ENCODE measurements around the gene SETD3. TPM values are rescaled to one million over a fixed set of nuclear protein-coding genes. Genes with fewer than 3 reads are reported as not detected.

Gene SETD3
- total and polyA plus RNA-seq, 4 donors = 41.0 to 66.0 (median 56.8) TPM

DNA sequence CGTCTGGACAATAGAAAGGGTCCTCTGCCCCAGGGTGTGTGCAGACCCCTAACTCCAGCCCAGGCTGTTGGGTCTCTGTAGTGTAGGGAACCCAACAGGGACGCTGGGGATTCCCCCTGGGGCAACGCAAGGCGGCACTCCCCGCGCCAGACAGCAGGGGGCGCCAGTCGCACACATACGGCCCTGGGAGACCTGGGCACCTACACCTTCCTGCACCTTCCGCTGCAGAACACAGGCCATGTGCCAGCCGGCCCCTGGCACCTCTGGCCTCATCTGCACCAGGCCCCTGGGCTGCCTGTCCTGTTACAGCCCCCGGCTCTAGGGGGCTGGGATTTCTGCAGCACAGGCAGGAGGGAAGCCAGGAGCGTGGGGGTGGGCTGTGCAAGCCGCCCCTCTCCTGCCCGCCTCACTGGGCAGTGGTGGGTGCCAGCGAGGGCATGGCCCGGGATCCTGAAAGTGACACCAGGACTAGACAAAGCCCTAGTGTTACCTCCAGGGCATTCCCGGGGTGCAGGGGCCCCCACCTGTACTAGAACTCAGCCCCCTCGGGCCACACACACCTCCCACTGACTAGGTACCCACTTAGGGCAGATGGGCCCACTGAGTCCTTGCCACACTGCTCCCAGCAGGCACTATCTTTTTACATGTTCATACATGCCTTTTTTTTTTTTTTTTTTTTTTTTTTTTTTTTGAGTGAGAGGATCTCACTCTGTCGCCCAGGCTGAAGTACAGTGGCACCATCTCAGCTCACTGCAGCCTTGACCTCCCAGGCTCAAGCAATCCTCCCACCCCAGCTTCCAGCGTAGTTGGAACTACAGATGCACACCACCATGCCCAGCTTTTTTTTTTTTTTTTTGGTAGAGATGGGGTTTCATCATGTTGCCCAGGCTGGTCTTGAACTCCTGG, 38.0 kb upstream of the SETD3 start:
- H3K4me3 ChIP-seq (ENCODE audit: low read length in 2 of 2) = no peak overlapping the region
- no peaks in the 10 kb centered on the region for H3K27me3 ChIP-seq (ENCODE audit: control insufficient read depth in 1 of 2, insufficient read depth in 2 of 2, low read length in 1 of 2)
- H3K4me1 ChIP-seq (ENCODE audit: control insufficient read depth in 1 of 2, insufficient read depth in 2 of 2, low read length in 2 of 2) = no peaks in the 10 kb centered on the region
- DNase-seq (peak; percentile 77 to 91), ATAC-seq (ENCODE audit: low FRiP score) (peak; percentile 71)
- H3K9me3 ChIP-seq (ENCODE audit: control insufficient read depth, low read length) = no peaks in the 10 kb centered on the region
- 22 to 32% methylated on average over 16 to 21 of the region's 21 CpGs for WGBS, 2 donors
- intact Hi-C loops (cut with DNase I) = loop anchor here in 1 of 2 donors (1.0 kb wide), 1 partner anchor 110 kb away; no protein-coding TSS in a partner anchor
- no peaks in the 10 kb centered on the region for H3K36me3 ChIP-seq (ENCODE audit: control insufficient read depth in 1 of 2, insufficient read depth in 2 of 2, low read length in 1 of 2)
- H3K27ac ChIP-seq (ENCODE audit: low read depth in 1 of 2, low read length in 2 of 2) = no peak overlapping the region

DNA sequence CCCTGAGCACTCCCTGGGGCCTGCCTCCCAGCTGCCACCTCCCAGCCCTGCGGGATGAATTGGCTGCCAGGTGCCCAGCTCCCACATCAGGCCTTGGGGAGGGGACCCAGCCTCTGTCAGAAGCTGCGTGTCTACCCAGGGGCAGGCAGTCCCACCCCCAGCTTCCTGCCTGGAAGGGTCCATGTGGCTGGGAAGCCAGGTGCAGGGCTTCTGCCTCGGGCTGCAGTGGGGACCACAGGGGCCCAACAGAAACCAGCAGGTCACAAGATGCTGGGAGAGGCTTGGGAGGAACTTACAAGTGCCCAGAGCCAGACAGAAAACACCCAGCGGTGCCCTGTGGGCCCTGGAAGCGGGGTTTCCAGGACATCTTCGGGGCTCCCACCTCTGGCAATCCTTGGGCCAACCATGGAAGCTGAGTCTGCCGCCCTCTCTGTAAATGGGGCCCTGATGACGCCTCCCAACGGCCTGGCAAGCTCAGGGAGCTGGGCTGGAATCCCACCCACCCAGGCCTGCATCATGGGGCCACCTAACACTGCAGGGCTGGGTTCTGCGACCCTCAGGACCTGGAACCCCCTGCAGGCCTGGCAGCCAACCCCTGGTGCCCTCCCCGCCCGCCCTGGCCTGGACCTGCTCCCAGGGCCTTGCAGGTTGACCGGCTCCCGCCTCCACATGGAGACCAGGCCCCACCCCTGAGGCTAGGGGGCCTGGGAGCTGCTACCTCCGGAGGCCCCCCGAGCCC, 37.2 kb upstream of the SETD3 start:
- intact Hi-C loops (cut with DNase I) = loop anchor here in 1 of 2 donors (1.0 kb wide), 1 partner anchor 110 kb away; no protein-coding TSS in a partner anchor
- no peaks in the 10 kb centered on the region for H3K27me3 ChIP-seq (ENCODE audit: control insufficient read depth in 1 of 2, insufficient read depth in 2 of 2, low read length in 1 of 2)
- no peak overlapping the region for H3K4me3 ChIP-seq (ENCODE audit: low read length in 2 of 2)
- no peak overlapping the region for H3K27ac ChIP-seq (ENCODE audit: low read depth in 1 of 2, low read length in 2 of 2)
- WGBS, 2 donors = 62 to 66% methylated on average over 16 of the region's 16 CpGs
- ATAC-seq (ENCODE audit: low FRiP score) = no peak
- peak; percentile 34 to 63 for DNase-seq
- H3K4me1 ChIP-seq (ENCODE audit: control insufficient read depth in 1 of 2, insufficient read depth in 2 of 2, low read length in 2 of 2) = no peaks in the 10 kb centered on the region
- H3K36me3 ChIP-seq (ENCODE audit: control insufficient read depth in 1 of 2, insufficient read depth in 2 of 2, low read length in 1 of 2) = no peaks in the 10 kb centered on the region
- H3K9me3 ChIP-seq (ENCODE audit: control insufficient read depth, low read length) = no peaks in the 10 kb centered on the region

DNA sequence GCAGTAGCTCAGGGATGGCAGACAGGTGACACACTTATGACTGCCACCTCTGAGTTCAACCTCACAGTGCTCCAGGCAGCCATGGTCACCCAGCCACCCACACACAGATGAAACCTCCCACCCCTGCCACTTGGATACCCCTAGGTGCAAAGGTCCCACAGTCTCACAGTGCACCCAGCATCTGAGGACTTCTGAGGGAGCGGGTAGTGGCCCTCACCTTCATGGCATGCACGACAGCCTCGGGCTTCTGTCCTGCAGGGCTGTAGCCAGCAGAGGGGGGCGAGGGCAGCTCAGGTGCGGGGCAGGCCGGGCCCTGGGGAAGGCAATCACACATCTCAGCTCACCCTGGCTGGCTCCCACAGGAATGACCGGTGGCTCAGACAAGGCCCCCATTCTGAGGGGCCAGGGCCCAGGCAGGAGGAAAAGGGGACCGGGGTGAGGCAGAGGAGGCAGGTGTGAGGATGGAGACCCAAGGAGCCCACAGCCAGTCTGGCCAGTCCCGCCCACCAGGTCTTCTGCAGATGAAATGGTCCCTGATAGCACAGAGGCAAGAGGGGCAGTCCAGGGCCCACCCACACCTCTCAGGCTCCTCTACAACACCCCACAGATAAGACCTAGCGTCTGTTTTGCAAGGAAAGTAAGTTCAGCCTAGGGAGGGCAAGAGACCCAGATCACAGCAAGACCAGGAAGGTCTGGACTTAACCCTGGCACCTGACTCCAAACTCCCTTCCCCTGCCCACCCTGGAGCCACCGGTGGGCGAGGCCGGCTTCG, 36.4 kb upstream of the SETD3 start:
- no peaks in the 10 kb centered on the region for H3K36me3 ChIP-seq (ENCODE audit: control insufficient read depth in 1 of 2, insufficient read depth in 2 of 2, low read length in 1 of 2)

DNA sequence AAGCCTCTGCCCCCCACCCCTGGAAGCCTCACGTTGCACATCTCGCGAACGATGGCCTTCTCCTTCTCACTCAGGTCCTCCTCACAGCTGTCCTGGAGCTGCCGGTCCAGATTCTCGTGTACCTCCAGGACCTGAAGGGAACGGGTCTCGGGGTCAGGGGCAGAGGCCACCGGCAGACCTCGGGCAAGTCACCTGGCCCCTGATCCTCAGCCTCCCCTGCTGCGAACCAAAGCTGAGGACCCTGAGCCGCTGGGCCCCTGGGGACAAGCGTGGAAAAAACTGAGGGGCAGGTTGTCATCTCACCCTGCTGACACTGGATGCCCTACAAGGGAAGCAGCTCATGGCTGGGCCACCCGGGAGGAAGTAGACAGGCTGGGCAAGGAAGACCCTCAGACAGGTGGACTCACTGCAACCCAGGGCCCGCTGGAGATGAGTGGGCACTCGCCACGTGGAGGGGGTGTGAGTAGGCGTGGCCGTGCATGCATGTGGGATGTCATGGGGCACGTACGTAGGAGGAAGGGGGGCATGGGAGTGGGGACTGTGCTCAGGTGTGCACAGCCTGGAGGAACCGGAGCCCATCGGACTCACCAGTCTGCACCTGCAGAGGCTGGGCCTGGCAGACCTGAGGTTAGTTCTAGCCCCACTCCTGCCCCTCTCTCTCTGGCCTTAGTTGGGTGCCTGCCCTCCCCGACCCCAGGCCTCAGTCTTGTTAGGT, 35.7 kb upstream of the SETD3 start:
- Histone ChIP-seq H3K27me3 (ENCODE audit: control insufficient read depth in 1 of 2, insufficient read depth in 2 of 2, low read length in 1 of 2) (no peaks in the 10 kb centered on the region), H3K27ac (ENCODE audit: low read depth in 1 of 2, low read length in 2 of 2) (no peak overlapping the region), H3K4me3 (ENCODE audit: low read length in 2 of 2) (no peak overlapping the region), H3K4me1 (ENCODE audit: control insufficient read depth in 1 of 2, insufficient read depth in 2 of 2, low read length in 2 of 2) (no peaks in the 10 kb centered on the region), H3K36me3 (ENCODE audit: control insufficient read depth in 1 of 2, insufficient read depth in 2 of 2, low read length in 1 of 2) (no peaks in the 10 kb centered on the region), H3K9me3 (ENCODE audit: control insufficient read depth, low read length) (no peaks in the 10 kb centered on the region)
- ATAC-seq (ENCODE audit: low FRiP score) (no peak), DNase-seq (peak; percentile 48 to 72)
- intact Hi-C loops (cut with DNase I) = no loop called here
- 79 to 80% methylated on average over 23 to 24 of the region's 24 CpGs for WGBS, 2 donors

More for the DNA sequence above, 36.4 kb upstream of the SETD3 start:
- ATAC-seq (ENCODE audit: low FRiP score) = no peak
- Histone ChIP-seq H3K27ac (ENCODE audit: low read depth in 1 of 2, low read length in 2 of 2) (no peak overlapping the region), H3K4me3 (ENCODE audit: low read length in 2 of 2) (no peak overlapping the region), H3K27me3 (ENCODE audit: control insufficient read depth in 1 of 2, insufficient read depth in 2 of 2, low read length in 1 of 2) (no peaks in the 10 kb centered on the region), H3K4me1 (ENCODE audit: control insufficient read depth in 1 of 2, insufficient read depth in 2 of 2, low read length in 2 of 2) (no peaks in the 10 kb centered on the region), H3K9me3 (ENCODE audit: control insufficient read depth, low read length) (no peaks in the 10 kb centered on the region)
- intact Hi-C loops (cut with DNase I) = no loop called here
- 75 to 83% methylated on average over 14 of the region's 14 CpGs for WGBS, 2 donors
- peak; percentile 35 to 72 for DNase-seq

DNA sequence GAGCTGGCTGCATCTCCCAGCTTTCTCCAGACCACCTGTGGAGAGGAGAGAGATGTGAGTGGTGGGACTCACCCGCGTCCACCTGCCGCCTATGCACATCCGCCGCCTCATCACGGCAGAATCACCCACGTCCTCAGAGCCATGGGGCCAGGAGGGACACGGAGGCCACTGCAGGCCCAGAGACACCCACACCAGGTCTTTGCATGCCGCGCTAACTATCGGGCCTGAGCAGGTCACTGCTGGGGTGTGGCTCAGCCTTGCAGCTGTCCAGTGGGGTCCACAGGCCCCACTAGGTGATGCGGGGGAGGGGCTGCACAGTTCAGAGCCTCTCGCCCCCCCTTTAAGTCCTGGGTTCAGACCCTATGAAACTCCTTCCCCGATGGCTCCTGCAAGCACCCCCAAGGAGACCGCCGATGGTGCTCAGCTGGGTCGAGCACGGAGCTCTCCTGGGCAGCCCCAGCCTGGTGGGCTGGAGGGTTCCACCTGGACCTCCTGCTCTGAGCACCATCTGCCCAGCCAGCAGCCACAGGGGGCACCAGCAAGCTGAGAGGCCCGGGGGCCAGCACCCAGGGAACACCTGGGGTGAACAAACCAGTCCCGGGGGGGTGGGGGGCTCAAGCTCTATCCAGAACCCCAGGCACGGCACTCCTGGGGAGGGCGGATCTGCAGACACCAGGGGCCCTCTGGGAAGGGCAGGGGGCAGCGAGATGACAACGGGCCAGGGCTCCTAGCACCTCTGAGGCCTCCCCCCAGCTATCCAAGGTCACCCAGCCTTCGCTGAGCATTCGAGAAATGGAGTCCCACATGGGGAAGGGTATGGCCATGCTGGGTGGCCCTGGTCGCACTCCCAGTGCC, 34.9 kb upstream of the SETD3 start:
- Histone ChIP-seq H3K27me3 (ENCODE audit: control insufficient read depth in 1 of 2, insufficient read depth in 2 of 2, low read length in 1 of 2) (no peaks in the 10 kb centered on the region), H3K27ac (ENCODE audit: low read depth in 1 of 2, low read length in 2 of 2) (no peak overlapping the region), H3K9me3 (ENCODE audit: control insufficient read depth, low read length) (no peaks in the 10 kb centered on the region), H3K36me3 (ENCODE audit: control insufficient read depth in 1 of 2, insufficient read depth in 2 of 2, low read length in 1 of 2) (no peaks in the 10 kb centered on the region), H3K4me1 (ENCODE audit: control insufficient read depth in 1 of 2, insufficient read depth in 2 of 2, low read length in 2 of 2) (no peaks in the 10 kb centered on the region), H3K4me3 (ENCODE audit: low read length in 2 of 2) (no peak overlapping the region)
- WGBS, 2 donors = 89% methylated on average over 27 of the region's 27 CpGs
- ATAC-seq (ENCODE audit: low FRiP score) = no peak
- peak; percentile 34 to 56 for DNase-seq
- intact Hi-C loops (cut with DNase I) = no loop called here

DNA sequence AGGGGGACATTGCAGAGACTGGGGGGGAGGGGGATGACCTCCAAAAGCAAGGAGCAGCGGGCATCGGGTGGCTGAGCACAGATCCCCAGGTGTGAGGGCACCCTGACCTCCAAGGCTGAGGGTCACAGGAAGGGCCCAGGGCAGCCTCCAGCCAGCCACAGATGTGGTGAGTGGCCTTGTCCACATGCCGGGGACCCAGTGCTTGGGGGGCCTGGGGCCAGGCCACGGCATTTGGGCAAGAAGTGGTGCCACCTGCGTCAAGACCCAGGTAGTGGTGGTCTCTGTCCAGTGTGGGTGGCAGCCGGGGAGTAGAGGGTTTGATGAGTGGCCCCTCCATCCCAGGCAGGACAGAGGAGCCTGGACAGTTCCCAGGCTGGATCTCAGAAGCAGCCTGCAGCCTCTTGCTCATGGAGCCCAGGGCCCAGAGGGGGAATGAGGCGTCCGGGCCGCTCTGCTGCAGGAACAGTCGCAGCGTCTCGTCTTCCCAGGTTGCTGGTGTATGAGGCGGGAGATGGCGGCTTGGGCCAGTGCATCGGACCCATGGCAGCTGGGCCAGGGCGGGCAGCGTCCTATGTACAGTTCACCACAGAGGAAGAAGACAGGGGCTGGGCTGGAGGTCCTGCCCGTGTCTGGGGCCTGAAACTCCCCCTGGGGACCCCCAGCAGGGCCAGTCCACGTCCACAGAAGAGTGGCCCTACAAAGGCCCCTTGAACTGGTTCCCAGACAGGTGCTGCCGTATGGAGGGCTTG, 34.1 kb upstream of the SETD3 start:
- ATAC-seq (ENCODE audit: low FRiP score) = no peak
- Histone ChIP-seq H3K36me3 (ENCODE audit: control insufficient read depth in 1 of 2, insufficient read depth in 2 of 2, low read length in 1 of 2) (no peaks in the 10 kb centered on the region), H3K27ac (ENCODE audit: low read depth in 1 of 2, low read length in 2 of 2) (no peak overlapping the region), H3K4me1 (ENCODE audit: control insufficient read depth in 1 of 2, insufficient read depth in 2 of 2, low read length in 2 of 2) (no peaks in the 10 kb centered on the region), H3K9me3 (ENCODE audit: control insufficient read depth, low read length) (no peaks in the 10 kb centered on the region), H3K27me3 (ENCODE audit: control insufficient read depth in 1 of 2, insufficient read depth in 2 of 2, low read length in 1 of 2) (no peaks in the 10 kb centered on the region), H3K4me3 (ENCODE audit: low read length in 2 of 2) (no peak overlapping the region)
- peak; percentile 44 to 75 for DNase-seq
- intact Hi-C loops (cut with DNase I) = no loop called here
- 87 to 90% methylated on average over 19 to 20 of the region's 20 CpGs for whole genome bisulfite sequencing, 2 donors

DNA sequence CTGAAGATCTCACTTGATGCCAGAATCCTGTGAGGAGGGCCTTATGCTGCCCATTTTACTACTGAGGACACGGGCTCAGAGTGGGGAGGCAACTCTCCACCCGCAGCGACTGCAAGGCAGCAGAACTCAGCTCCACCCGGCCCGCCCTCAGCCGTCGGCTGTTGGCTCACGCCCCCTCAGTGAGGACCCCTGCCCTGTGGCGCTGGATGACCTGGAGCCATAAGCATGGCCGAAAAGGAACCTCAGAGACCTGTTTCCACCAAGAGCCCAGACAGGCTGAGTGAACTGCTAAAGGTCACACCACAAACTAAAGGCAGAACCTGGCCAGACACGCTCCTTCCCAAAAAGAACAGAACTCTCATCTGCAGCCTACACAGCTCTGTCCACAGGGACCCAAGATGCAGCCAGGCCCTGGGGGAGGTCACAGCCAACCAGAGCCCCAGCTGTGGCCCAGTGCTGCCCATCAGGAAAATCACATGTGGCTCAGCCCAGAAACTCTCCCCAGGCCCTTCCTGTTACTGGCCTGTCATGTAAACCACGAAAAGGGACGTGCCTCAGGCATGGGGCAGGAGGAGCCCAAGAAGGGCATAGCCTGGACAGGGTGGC, 33.4 kb upstream of the SETD3 start:
- Histone ChIP-seq H3K4me1 (ENCODE audit: control insufficient read depth in 1 of 2, insufficient read depth in 2 of 2, low read length in 2 of 2) (no peaks in the 10 kb centered on the region), H3K36me3 (ENCODE audit: control insufficient read depth in 1 of 2, insufficient read depth in 2 of 2, low read length in 1 of 2) (peaks cover 0 to 3% of the 10 kb centered on the region in 2 donors), H3K27me3 (ENCODE audit: control insufficient read depth in 1 of 2, insufficient read depth in 2 of 2, low read length in 1 of 2) (no peaks in the 10 kb centered on the region), H3K4me3 (ENCODE audit: low read length in 2 of 2) (no peak overlapping the region), H3K27ac (ENCODE audit: low read depth in 1 of 2, low read length in 2 of 2) (no peak overlapping the region), H3K9me3 (ENCODE audit: control insufficient read depth, low read length) (no peaks in the 10 kb centered on the region)
- peak in 1 of 2 donors; percentile 73 for DNase-seq
- no peak for ATAC-seq (ENCODE audit: low FRiP score)
- 74% methylated on average over 13 of the region's 13 CpGs for WGBS, 2 donors
- intact Hi-C loops (cut with DNase I) = no loop called here
